HG03175 (cell line): Measurements from ENCODE around the gene PIEZO2.

Experiments
- ATAC-seq: cut with Tn5 transposase; IDR thresholded peaks from one replicate; pipeline ENCODE4 v1.9.1; 2021; ENCODE audit warnings: mild to moderate bottlenecking, moderate library complexity; ENCODE audit not compliant: unreplicated experiment

PIEZO2 gene

DNA sequence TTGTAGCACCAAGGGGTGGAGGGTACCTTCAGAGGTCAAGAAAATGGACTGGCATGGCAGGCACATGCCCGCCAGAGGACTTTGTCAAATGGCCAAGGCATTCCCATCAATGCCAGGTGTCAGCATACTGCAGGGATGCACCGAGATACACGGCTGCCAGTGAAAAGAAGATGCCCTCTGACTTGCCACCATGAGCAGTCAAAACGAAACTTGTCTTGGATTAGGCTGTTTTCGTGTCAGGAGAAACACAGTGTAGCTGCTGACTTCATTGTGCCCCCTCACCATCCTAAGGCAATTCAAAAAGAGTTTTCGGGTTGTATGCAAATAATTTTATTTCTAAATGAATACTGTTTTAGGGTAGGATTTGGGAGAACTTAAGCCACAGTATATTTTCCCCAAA, 442.1 kb downstream of the PIEZO2 start:
- no peak for ATAC-seq

DNA sequence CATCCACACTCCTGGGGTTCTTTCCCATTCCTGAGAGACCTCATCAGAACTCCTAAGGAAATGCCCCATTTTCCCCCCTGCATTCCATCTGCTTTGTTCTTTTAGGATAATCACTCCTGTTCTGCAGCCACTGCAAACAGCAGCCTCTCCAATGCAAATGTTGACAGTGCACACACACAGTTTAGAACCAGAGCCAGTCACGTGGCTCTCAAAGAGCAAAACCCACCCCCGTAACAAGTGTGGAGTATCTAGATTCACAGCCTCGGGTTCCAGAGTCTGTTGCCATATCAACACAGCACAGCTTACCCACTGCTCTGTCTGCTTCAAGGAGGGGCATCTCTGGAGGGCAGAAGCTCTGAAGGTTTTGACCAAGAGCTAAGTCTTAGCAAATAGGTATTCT, 443.6 kb downstream of the PIEZO2 start:
- no peak for ATAC-seq

DNA sequence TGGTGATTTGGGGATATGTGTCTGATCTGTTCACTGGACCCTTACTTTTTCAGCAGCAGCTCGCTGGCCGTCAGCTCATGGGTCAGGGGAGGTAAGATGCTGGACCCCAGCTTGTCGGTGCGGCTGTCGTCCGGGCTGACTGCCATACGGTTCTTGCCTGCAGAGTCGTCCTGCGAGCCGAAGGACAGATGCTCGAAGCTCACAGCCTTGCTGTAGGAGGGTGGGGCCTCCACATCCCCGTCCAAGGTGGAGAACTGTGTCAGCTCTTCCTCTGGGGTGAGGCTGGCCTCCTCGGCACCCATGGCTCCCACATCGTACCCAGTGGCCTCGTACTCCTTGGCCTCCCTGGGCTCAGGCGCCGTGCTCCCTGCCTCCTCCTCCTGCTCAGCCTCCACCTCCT, 444.1 kb downstream of the PIEZO2 start:
- no peak for ATAC-seq

DNA sequence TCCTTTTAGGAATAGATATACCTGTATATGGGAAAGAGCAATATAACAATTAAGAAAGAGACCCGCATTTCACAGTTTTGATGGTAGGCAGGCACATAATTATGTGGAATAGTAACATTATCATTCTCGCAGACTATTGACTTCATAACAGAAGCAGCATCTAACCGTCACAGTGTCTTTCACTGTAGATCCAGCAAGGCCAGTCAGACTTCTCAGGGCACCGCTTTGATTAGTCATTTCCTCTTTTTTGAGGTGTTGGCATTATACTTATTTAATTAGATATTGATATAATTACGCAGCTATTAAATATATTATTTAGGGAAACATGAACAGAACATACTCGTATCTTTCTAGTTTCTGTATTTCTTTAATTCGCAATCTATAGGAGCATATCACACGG, 447.2 kb downstream of the PIEZO2 start:
- no peak for ATAC-seq

DNA sequence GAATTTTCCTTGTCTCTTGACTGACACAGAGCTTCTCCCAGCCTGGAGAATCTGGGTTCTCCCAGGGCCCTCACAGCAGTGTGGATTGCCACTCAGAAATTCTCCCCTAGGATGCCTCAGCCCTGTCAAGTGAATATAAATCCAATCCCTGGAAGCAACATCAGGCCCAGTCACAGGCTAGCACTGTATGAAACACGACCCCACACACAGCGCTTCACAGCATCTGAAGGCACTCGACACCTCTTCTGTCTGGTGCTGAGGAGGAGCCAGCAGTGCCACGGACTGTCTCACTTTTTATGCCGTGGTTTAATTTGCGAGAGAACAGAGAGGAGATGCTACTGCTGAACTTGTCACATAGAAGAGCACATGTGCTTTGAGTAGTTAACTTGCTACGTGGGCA, 459.0 kb downstream of the PIEZO2 start:
- ATAC-seq = no peak

DNA sequence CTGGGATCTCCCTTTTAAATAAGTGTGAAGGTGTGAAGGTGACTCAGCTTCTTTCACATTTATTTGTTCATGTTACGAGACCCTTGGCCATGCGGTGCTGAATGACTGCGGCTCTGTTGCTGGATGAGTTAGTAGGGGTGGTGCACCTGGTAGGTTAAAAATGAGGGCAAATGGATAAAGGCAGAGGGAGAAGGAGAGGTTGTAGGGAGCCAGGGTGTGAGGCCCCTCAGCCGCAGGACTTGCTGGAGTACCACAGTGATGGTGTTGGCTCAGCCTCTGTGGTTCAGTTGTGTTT, 459.4 kb downstream of the PIEZO2 start:
- ATAC-seq = no peak

DNA sequence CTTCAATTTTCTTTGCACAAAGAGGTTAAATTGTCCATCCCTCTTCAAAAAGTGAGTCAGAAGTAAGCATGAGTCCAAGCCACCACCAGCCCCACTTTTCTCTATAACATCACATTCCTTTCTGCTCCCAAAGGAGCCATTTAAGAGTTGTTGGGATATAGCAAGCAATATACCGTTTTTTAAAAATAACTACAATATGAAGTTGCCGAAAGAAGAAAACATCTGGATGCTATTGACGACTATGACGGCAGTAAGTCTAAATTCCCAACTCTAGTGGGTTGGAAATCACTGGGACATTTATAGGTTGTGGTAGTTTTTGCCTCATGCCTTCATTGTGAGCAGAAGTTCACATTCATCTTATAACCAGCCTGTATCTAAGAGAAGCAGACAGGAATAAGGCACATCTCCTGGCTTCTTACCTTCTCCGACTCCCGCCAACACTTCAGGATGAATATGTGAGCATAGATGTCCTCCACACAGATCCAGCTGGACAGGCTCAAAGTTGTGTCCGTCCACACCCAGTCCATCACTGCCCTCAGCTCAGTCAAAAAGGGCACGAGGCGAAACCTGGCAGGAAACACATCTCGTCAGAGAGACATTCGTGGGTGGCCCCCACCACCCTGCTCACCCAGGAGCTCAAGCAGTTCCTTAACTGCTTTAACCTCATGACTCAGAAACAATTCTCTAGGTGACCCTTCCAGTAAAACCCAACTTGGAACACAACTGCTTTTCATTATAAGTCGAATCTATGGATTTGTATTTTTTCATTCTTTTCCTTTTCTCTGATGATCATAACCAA, 459.9 kb downstream of the PIEZO2 start:
- ATAC-seq = no peak

DNA sequence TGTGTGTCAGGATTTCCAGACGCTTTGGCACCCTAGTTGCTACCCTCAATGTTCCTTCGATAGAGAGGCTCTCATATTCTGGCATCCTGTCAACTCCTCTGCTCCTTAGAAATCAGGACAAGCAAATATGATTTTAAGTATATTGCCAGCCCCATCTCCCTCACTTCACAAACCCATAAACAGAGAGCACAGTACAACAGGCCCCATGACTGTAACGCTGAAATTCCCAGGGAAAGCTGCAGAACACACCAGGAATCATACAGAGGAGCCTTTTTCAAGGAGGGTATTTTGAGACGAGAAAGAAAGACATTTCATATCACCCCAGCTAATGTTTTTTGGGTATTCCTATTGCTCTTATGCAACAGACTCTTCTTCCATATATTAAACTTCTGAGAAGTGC, 460.6 kb downstream of the PIEZO2 start:
- ATAC-seq = no peak

DNA sequence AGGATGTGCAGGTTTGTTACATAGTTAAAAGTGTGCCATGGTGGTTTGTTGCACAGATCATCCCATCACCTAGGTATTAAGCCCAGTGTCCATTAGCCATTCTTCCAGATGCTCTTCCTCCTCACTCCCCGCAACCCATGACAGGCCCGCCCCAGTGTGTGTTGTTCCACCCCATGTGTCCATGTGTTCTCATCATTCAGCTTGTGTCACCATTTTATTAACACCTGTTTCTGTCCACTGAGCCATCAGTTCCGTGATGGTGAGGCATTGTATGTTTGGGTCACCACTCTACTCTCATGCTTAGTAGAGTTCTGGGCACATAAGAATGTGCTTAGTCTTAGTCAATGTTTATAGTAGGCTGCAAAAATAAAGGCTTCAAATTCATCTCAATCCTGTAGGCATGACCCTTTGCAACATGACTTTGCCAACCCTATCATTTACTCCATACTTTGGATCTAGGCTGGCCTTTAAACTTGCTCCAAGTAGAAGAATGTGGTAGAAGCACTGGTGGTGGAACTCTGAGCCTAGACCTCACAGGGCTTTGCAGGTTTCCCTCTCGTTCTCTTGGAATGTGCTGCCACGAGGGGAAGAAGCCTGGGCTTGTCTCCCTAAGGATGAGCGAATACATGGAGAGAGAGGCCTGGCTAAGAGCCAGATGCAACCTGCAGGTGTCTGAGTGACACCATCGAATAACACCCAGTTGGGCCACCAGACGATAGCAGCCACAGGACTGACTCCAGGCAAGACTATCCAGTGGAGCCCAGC, 462.0 kb downstream of the PIEZO2 start:
- ATAC-seq = no peak

DNA sequence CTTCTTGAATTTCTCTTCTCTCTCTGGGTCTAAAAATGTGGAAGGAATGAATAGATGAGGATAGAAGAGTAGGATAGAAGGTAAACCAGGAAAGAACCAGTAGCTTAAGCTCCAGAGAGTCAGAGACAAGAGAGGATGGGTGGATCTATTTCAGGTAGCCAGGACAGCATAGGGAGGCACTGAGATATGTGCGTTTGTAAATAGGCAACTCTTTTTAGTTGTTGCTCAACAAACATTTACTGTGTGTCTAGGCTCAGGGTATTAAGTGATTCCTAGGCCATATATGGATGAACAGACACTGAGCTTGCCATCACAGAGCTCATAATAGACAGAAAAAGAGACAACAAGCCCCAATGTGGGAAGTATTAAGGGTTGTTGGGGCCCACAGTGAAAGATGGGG, 463.1 kb downstream of the PIEZO2 start:
- ATAC-seq = no peak

DNA sequence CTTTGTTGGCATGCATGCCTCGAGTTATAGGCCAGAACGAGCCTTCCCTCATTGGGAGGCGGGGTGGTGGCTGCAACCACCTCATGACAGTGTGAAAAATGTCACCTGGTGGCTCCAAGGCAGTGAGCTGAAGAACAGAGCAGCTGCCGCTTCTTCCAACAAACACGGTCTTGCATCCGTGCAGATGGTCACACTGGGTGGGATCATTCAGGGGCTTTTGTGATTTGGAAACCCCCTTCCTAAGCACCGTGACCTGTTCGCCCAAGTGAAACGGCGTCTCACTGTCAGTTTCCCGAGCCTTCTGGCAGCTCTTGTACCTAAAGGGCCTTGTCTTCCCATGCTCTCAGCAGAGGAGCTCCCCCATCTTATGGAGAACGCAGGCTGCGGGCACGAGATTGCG, 463.9 kb downstream of the PIEZO2 start:
- no peak for ATAC-seq

DNA sequence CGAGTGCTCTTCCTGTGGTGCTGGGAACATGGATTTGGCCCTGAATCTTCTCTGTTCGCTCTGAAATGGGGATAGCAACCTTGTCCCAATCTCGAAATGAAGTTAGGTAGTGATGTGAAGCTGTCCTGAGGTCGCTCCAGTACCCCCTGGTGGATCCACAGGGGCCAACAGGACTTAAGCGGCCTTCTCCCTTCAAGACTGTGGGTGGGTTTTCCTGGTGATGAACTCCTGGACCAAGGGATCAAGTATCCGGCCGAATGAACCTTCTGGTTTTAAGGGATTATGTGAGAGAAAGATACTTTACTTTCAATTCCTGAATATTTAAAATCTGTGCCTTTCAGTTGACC, 467.0 kb downstream of the PIEZO2 start:
- no peak for ATAC-seq

DNA sequence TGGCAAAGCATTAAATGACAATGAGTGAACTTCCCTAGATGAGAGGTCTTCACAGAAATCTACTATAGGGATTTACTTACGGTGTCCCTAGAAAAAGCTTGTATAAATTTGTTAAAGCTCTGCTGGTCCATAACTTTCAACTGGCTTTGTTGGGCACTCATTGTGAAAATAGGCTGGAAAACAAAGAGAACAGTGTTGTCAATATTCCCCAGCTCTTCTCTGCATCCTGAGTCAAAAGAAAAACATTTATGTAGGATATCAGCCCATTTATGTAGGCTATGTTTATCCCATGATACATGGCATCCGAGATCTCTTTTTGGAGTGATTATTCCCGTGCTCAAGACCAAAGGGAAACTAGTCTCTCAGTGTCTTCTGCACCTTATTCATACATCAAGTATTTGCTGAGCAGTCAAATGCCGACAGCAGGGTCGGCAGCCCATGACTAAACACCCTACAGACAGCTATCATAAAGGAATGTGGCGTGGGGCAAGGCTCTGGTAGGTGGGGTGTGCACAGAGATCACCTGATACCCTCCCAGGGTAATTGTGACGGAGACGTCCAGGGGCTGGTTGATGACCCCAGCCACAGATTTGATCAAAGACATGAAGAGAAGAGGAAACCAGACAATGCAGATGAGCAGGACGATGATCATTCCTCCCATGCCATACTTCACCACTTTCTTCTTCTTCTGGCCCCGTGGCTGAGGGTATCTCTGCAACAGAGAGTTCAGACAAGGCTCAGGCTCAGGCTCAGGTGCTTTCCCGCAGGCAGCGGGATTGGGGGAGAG, 467.6 kb downstream of the PIEZO2 start:
- no peak for ATAC-seq

DNA sequence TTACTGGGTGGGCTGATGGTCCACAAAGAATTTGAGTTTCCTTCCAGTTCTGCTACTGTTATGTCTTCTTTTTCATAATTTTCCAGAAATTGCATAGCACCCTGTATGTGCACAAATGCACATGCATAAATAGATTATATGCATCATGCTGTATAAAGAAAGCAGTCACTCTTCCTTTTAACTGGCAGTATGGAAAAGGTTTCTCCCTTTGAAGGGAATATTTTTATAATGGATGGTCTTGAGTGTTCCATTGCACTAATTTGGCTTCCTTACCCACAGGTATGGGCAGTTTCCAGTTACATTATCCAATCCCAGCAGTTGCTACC, 469.1 kb downstream of the PIEZO2 start:
- no peak for ATAC-seq

DNA sequence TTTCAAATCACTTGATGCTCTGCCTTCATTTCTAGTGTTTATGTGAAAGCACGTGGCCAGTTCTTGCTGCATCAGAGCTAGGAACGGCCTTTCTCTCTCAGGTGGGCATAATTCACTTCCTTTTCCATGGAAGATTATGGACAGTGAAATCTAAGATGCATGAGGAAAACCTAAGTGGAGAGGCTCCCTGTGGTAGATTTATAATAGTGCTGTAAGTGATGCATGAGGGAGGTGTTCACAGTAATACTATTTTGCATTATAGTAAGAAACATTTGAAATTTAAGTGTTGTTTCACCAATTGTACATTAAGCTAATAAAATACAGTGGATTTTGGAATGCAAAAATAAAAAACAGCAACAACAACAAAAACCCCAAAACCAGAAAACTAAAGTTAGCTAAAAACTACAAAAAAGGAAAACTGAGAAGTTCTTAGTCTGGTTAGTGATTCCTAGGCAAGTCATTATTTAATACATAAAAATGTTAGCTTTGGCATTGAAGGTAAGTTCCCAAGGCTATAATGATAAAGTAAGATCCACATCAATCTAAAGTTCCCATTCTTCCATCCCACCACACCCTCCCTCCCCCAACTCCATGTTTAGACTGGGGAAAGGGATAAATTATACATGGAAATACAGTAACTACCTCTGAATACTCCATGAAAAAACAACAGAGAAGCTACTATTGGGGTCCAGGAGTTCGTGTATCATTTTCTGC, 469.7 kb downstream of the PIEZO2 start:
- ATAC-seq = no peak

DNA sequence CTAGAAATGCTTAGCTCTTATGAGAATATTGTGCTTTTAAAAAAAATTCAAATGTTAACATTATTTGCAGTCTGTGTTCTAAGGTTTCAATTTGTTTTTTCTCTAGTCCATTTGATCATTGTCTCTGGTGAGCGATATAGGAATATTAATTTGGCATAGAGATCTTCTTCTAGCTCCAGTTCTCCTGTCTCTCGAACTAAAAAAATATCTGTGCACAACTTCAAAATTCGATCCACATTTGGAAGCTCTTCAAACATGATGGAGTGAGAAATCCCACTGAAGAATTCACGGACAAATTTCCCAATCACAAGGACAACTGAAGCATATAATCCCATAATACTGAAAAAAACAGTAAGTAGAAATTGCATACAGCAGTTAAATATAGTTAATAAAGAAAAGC, 477.9 kb downstream of the PIEZO2 start:
- no peak for ATAC-seq

DNA sequence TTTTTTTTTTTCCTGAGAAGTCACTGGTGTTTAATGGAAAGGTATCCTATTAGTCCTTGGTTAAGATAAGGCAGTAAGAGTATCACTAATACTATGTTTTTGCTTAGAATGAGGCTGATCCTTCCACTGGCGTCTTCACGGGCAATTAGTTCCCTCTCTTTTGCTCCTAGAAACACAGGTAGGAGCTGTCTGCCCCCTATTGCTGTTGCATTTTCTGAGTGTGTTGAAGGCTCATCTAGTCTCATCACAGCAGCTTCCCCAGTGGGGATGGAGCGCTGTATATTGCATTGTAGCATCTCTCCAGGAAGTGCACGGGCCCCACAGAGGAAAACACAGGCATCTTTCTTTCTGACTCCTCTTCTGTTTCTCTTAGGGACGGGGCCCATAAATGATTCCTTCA, 478.5 kb downstream of the PIEZO2 start:
- no peak for ATAC-seq

DNA sequence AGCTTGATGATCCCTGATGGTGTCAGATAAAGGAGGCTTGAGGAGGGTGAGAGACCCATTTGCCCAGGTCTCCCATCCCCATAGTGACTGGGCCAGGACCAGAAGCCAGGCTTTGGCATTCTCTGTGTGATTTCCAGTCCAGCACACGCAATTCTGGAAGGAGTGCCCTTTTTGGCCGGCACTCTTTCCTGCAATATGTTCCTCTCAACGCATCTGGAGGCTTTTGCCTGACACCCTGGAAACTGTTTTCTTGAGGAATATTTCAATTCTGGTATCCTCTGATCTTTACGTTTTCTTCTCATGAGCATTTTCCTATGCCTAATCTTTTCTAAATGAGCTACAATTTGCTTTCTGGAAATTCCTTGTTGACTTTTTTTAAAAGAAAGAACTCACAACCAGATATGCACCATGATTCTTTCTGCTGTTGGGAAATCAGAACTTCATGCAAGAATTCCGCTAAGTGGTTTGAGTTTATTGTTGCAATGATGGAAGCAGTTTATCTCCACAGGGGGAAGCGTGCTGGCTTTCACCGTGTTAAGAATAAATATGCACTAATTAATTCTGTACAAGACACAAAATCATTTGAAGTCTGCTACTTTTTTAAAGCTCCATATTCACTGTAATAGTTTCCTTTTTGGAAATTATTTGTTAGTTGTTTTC, 479.8 kb downstream of the PIEZO2 start:
- ATAC-seq = no peak

DNA sequence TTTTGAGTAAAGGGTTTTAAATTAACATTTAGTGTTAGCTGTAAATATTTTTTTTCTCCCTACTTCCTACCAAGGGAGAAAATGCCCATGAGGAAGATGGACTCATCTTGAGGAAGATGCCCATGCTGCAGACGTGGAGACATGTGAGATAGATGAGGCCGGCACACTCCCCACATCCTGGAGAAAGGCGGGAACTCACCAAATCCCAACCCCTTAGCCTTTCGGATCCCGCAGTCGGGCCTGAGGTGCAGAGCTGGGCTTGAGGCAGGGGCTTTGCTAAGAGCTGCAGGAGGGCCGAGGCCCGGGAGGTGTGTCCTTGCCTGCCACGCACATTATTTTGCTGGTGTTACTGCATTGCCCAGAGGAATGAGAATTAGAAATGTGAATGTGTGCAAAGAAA, 485.6 kb downstream of the PIEZO2 start:
- ATAC-seq = no peak

DNA sequence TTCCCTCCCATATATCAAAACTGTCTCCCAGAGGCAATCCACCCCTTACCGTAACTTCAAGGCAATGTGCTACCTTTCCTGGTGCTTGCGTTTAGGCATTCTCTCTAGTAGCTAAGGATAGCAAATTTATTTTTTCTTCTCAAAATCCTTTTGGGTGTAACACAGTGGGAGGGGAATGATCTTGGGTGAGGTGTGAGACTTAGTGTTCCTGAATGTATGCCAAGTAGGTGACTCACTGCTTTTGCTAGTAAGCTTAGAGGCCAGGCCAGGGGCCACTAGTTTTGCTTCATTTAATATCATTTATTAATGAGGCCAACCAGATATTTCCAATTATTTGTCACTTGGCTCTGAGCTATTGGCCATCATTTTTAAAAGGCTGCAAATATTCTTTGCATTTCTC, 488.1 kb downstream of the PIEZO2 start:
- no peak for ATAC-seq
